ENCODE data around the gene VDAC1. TPM values are rescaled to one million over a fixed set of nuclear protein-coding genes. Genes with fewer than 3 reads are reported as not detected.
"Not testable (repeated sequence)": the region's sequence is repeated elsewhere in the genome, so short reads cannot be mapped to it uniquely, and the experiment has no call there.

Gene VDAC1
- polyA plus RNA-seq, 1 donor (not counting 4 experiments of a cell fraction or from before 2014, with no cell fraction given): 300 TPM

- no peak overlapping the region for H2AFZ ChIP-seq (ENCODE audit: control insufficient read depth, low read length)
- no peak for DNase-seq (ENCODE audit: low read depth, low spot score)
- no peak overlapping the region for H3K4me2 ChIP-seq (ENCODE audit: control insufficient read depth, extremely low read depth, insufficient read depth, low read depth, low read length)
- H3K27me3 ChIP-seq (ENCODE audit: control insufficient read depth, extremely low read depth, insufficient read depth, low read length): no peaks in the 10 kb centered on the region
- peaks cover 28% of the 10 kb centered on the region for H3K79me2 ChIP-seq (ENCODE audit: control insufficient read depth, insufficient read depth, low read length)
- peak overlapping the region; percentile 54 for H3K27ac ChIP-seq (ENCODE audit: control insufficient read depth, insufficient read depth, low read length)
- TF ChIP-seq CTCF (optimal IDR thresholded peaks at IDR 0.05 in 1 of 3, IDR thresholded peaks at IDR 0.05 in 1 of 3, conservative IDR thresholded peaks at IDR 0.05 in 1 of 3; ENCODE audit: extremely low read depth in 1 of 3, insufficient read depth in 2 of 3, low read length in 3 of 3) (no peak), EZH2 (IDR thresholded peaks at IDR 0.05; ENCODE audit: low read length) (no peak)
- H3K9me1 ChIP-seq (ENCODE audit: control insufficient read depth, extremely low read depth, insufficient read depth, low read length): no peaks in the 10 kb centered on the region
- dilution Hi-C loops (cut with MboI; ENCODE audit: extremely low pct_ligation_motif_present, low sequenced_read_pairs): no loop called here
- H3K9ac ChIP-seq (ENCODE audit: control insufficient read depth, extremely low read depth, insufficient read depth, low read length): peak overlapping the region; percentile 16
- H4K20me1 ChIP-seq (ENCODE audit: control insufficient read depth, extremely low read depth, insufficient read depth, low read length): peaks cover 13% of the 10 kb centered on the region
- no peaks in the 10 kb centered on the region for H3K4me1 ChIP-seq (ENCODE audit: control insufficient read depth, extremely low read depth, insufficient read depth, low read length)
- no peaks in the 10 kb centered on the region for H3K9me3 ChIP-seq (ENCODE audit: control insufficient read depth, low read depth, low read length)
- no peak for FAIRE-seq
- H3K36me3 ChIP-seq (ENCODE audit: control insufficient read depth in 2 of 2, extremely low read depth in 1 of 2, insufficient read depth in 2 of 2, low read length in 2 of 2): peaks cover 39 to 42% of the 10 kb centered on the region in 2 experiments
- no peak overlapping the region for H3K4me3 ChIP-seq (ENCODE audit: control insufficient read depth in 2 of 3, extremely low read depth in 1 of 3, insufficient read depth in 2 of 3, low read depth in 1 of 3, low read length in 3 of 3)
These were observed 27.5 kb downstream of the VDAC1 start for GRCh38 chr5:133977161-133977787.

GRCh38 chr5:133975546-133975945, 29.2 kb downstream of the VDAC1 start:
- Histone ChIP-seq H3K79me2 (ENCODE audit: control insufficient read depth, insufficient read depth, low read length) (peaks cover 15% of the 10 kb centered on the region), H3K36me3 (ENCODE audit: control insufficient read depth in 2 of 2, extremely low read depth in 1 of 2, insufficient read depth in 2 of 2, low read length in 2 of 2) (peaks cover 32 to 36% of the 10 kb centered on the region in 2 experiments)
- FAIRE-seq; dilution Hi-C loops (cut with MboI; ENCODE audit: extremely low pct_ligation_motif_present, low sequenced_read_pairs); H3K4me1 ChIP-seq (ENCODE audit: control insufficient read depth, extremely low read depth, insufficient read depth, low read length); H3K4me3 ChIP-seq (ENCODE audit: control insufficient read depth in 2 of 3, extremely low read depth in 1 of 3, insufficient read depth in 2 of 3, low read depth in 1 of 3, low read length in 3 of 3); H3K9ac ChIP-seq (ENCODE audit: control insufficient read depth, extremely low read depth, insufficient read depth, low read length); H3K4me2 ChIP-seq (ENCODE audit: control insufficient read depth, extremely low read depth, insufficient read depth, low read depth, low read length); H3K9me3 ChIP-seq (ENCODE audit: control insufficient read depth, low read depth, low read length); H3K27ac ChIP-seq (ENCODE audit: control insufficient read depth, insufficient read depth, low read length); H3K27me3 ChIP-seq (ENCODE audit: control insufficient read depth, extremely low read depth, insufficient read depth, low read length); DNase-seq (ENCODE audit: low read depth, low spot score); H2AFZ ChIP-seq (ENCODE audit: control insufficient read depth, low read length); H4K20me1 ChIP-seq (ENCODE audit: control insufficient read depth, extremely low read depth, insufficient read depth, low read length); H3K9me1 ChIP-seq (ENCODE audit: control insufficient read depth, extremely low read depth, insufficient read depth, low read length): not testable (repeated sequence)

GRCh38 chr5:133974142-133974541, 30.6 kb downstream of the VDAC1 start:
- Histone ChIP-seq H3K27ac (ENCODE audit: control insufficient read depth, insufficient read depth, low read length) (no peak overlapping the region), H3K9me1 (ENCODE audit: control insufficient read depth, extremely low read depth, insufficient read depth, low read length) (no peaks in the 10 kb centered on the region), H3K4me1 (ENCODE audit: control insufficient read depth, extremely low read depth, insufficient read depth, low read length) (no peaks in the 10 kb centered on the region), H3K79me2 (ENCODE audit: control insufficient read depth, insufficient read depth, low read length) (peaks cover 8% of the 10 kb centered on the region), H3K4me2 (ENCODE audit: control insufficient read depth, extremely low read depth, insufficient read depth, low read depth, low read length) (no peak overlapping the region), H3K4me3 (ENCODE audit: control insufficient read depth in 2 of 3, extremely low read depth in 1 of 3, insufficient read depth in 2 of 3, low read depth in 1 of 3, low read length in 3 of 3) (no peak overlapping the region), H3K9ac (ENCODE audit: control insufficient read depth, extremely low read depth, insufficient read depth, low read length) (no peak overlapping the region), H3K27me3 (ENCODE audit: control insufficient read depth, extremely low read depth, insufficient read depth, low read length) (no peaks in the 10 kb centered on the region), H3K36me3 (ENCODE audit: control insufficient read depth in 2 of 2, extremely low read depth in 1 of 2, insufficient read depth in 2 of 2, low read length in 2 of 2) (peaks cover 23 to 33% of the 10 kb centered on the region in 2 experiments), H3K9me3 (ENCODE audit: control insufficient read depth, low read depth, low read length) (no peaks in the 10 kb centered on the region), H2AFZ (ENCODE audit: control insufficient read depth, low read length) (no peak overlapping the region), H4K20me1 (ENCODE audit: control insufficient read depth, extremely low read depth, insufficient read depth, low read length) (no peaks in the 10 kb centered on the region)
- no peak for FAIRE-seq
- no peak for DNase-seq (ENCODE audit: low read depth, low spot score)
- TF ChIP-seq CTCF (optimal IDR thresholded peaks at IDR 0.05 in 1 of 3, IDR thresholded peaks at IDR 0.05 in 1 of 3, conservative IDR thresholded peaks at IDR 0.05 in 1 of 3; ENCODE audit: extremely low read depth in 1 of 3, insufficient read depth in 2 of 3, low read length in 3 of 3): no peak
- no peak for TF ChIP-seq EZH2 (IDR thresholded peaks at IDR 0.05; ENCODE audit: low read length)
- dilution Hi-C loops (cut with MboI; ENCODE audit: extremely low pct_ligation_motif_present, low sequenced_read_pairs): no loop called here
